ENCODE measurements around the gene NXNL1. TPM values are rescaled to one million over a fixed set of nuclear protein-coding genes. Genes with fewer than 3 reads are reported as not detected.

The NXNL1 gene
- total and polyA plus RNA-seq, 8 donors, result 0.19 TPM; not detected in 7

DNA sequence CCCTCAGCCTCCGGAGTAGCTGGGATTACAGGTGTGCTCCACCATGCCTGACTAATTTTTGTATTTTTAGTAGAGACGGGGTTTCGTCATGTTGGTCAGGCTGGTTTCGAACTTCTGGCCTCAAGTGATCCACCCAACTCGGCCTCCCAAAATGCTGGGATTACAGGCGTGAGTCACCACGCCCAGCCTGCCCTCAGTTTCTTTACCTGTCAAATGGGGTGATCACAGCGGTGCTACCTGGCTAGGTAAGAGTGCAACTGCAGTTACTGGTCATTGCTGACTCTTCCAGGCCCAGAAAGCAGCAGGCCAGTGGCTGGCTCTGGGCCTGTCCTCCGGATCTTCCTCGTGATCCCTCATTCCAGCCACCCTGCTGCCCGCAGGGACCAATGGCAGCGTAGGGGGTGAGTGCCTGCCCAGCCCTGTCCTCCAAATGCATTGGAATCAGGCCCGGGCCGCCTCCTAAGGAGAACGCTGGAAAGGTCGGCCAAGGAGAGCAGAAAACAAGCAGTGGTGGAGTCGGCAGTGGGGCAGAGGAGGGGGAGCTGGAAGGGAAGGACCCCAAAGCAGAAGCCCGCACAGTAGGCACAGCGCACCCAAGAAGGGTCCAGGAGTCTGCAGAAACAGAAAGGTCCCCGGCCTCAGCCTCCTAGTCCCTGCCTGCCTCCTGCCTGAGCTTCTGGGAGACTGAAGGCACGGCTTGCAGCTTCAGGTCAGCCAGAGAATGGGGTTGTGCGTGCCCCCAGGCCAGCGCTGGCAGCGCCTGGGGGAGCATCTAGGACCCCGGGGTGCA, 7.8 kb upstream of the NXNL1 start:
- no peaks in the 10 kb centered on the region for H3K9me3 ChIP-seq
- ATAC-seq (no peak), FAIRE-seq (no peak), DNase-seq (peak in 4 of 6 donors; percentile 44 to 75 (median 54))
- peak overlapping the region; percentile 47 to 90 (median 84) for H3K27ac ChIP-seq
- H3K4me3 ChIP-seq, result peak overlapping the region in 3 of 4 donors; percentile 46 to 78 (median 77)
- no peaks in the 10 kb centered on the region for H3K36me3 ChIP-seq
- no peak for TF ChIP-seq CTCF (IDR thresholded peaks at IDR 0.05)
- H3K27me3 ChIP-seq, result no peaks in the 10 kb centered on the region
- intact Hi-C loops (cut with DNase I), result loop anchor here in 1 of 3 donors (5.0 kb wide), 1 partner anchor 121 kb away; no protein-coding TSS in a partner anchor
- peaks cover 0 to 10% (median 0%) of the 10 kb centered on the region in 3 donors for H3K4me1 ChIP-seq
- 61 to 65% methylated on average over 25 of the region's 25 CpGs for whole genome bisulfite sequencing, 2 donors

DNA sequence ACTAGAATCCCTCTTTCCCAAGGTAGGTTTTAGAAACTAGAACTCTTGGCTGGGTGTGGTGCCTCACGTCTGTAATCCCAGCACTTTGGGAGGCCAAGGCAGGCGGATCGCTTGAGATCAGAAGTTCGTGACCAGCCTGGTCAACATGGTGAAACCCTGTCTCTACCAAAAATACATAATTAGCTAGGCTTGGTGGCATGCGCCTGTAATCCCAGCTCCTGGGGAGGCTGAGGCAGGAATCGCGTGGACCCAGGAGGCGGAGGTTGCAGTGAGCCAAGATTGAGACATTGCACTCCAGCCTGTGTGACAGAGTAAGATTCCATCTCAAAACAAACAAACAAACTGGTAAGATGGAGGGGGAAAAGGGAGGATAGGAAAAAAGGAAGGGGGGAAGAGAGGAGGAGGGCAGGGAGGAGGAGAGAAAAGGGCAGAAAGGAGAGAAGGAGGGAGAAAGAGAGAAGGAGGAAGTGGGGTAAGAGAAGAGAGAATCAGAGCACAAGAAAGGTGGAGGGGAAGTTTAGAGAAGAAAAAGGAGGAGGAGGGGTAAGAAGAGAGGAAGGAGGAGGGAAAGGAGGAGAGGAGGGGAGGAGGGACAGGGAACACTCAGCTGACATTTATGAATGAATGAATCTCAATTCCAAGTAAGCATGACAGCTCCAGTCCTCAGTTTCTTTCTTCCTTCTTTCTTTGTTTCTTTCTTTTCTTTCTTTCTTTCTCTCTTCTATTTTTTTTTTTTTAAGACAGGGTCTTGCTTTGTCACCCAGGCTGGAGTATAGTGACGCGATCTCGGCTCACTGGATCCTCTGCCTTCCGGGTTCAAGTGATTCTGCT, 7.0 kb upstream of the NXNL1 start:
- no peak for TF ChIP-seq CTCF (IDR thresholded peaks at IDR 0.05)
- Histone ChIP-seq H3K36me3 (no peaks in the 10 kb centered on the region), H3K4me3 (no peak overlapping the region), H3K4me1 (peaks cover 0 to 10% (median 0%) of the 10 kb centered on the region in 3 donors), H3K9me3 (no peaks in the 10 kb centered on the region), H3K27me3 (no peaks in the 10 kb centered on the region), H3K27ac (no peak overlapping the region)
- FAIRE-seq, result no peak
- ATAC-seq, result no peak
- intact Hi-C loops (cut with DNase I), result loop anchor here in 1 of 3 donors (5.0 kb wide), 1 partner anchor 120 kb away; no protein-coding TSS in a partner anchor
- whole genome bisulfite sequencing, 2 donors, result 70 to 82% methylated on average over 12 of the region's 12 CpGs
- no peak for DNase-seq

GRCh38 chr19:17466487-17466850, 5.7 kb upstream of the NXNL1 start:
- no peak for DNase-seq
- intact Hi-C loops (cut with DNase I), result loop anchor here in 1 of 3 donors (5.0 kb wide), 1 partner anchor 119 kb away; no protein-coding TSS in a partner anchor
- ATAC-seq, result no peak
- Histone ChIP-seq H3K4me1 (peaks cover 0 to 6% (median 0%) of the 10 kb centered on the region in 3 donors), H3K9me3 (no peaks in the 10 kb centered on the region), H3K4me3 (no peak overlapping the region), H3K27me3 (no peaks in the 10 kb centered on the region), H3K36me3 (no peaks in the 10 kb centered on the region), H3K27ac (no peak overlapping the region)
- peak; percentile 95 for FAIRE-seq
- peak in 1 of 4 donors; percentile 1 for TF ChIP-seq CTCF (IDR thresholded peaks at IDR 0.05)
- 27 to 37% methylated on average over 6 of the region's 6 CpGs for WGBS, 2 donors

DNA sequence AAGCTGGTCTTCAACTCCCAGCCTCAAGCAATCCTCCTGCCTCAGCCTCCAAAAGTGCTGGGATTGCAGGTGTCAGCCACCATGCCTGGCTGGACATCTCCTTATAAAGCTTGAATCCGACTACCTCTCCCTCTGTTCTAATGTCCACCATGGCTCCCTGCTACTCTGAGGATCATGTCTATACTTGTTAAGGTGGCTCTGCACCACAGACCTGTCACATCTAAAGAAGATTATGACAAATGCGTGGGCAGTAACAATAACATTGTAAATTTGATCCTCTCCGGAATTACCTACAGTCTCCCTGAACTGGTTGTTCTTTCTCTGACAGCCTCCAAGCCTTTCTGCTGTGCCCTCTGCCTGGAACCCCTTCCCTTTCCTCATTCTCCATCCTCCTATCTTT, 1.8 kb downstream of the NXNL1 start:
- no peak for TF ChIP-seq CTCF (IDR thresholded peaks at IDR 0.05)
- no peaks in the 10 kb centered on the region for H3K36me3 ChIP-seq
- no peaks in the 10 kb centered on the region for H3K4me1 ChIP-seq
- H3K4me3 ChIP-seq, result no peak overlapping the region
- peaks cover 0 to 16% (median 2%) of the 10 kb centered on the region in 4 donors for H3K27me3 ChIP-seq
- H3K27ac ChIP-seq, result no peak overlapping the region
- FAIRE-seq (no peak), ATAC-seq (no peak), DNase-seq (no peak)
- 48 to 68% methylated on average over 3 of the region's 3 CpGs for WGBS, 2 donors
- no peaks in the 10 kb centered on the region for H3K9me3 ChIP-seq
- intact Hi-C loops (cut with DNase I), result no loop called here
